Prostate gland (tissue), 2 donors: ENCODE measurements around the gene ITGA3. TPM values are rescaled to one million over a fixed set of nuclear protein-coding genes. Genes with fewer than 3 reads are reported as not detected.

Experiments used
- DNase-seq: peaks from one replicate; pipeline ENCODE4 v3.0.0-alpha.2; 2019; ENCODE audit warnings: low spot score
- H3K27ac ChIP-seq, 2 donors: fragments of 200-600 bp; sonication (generic); 2 replicates each; pipeline ENCODE4 v1.5.1; 2017 to 2019
- H3K27me3 ChIP-seq: fragments of 200-600 bp; sonication (generic); replicated peaks from 2 replicates; pipeline ENCODE4 v1.5.1; 2019; ENCODE audit not compliant: insufficient read depth
- H3K36me3 ChIP-seq, 2 donors: fragments of 200-600 bp; sonication (generic); 1 replicate in 1 of 2; 2 replicates in 1 of 2; pipeline versions ENCODE4 v1.5.1 to v1.8.1; 2017 to 2019
- H3K4me1 ChIP-seq: fragments of 200-600 bp; sonication (generic); replicated peaks from 2 replicates; pipeline ENCODE4 v1.5.1; 2019
- H3K4me3 ChIP-seq, 2 donors: fragments of 200-600 bp; sonication (generic); 2 replicates each; pipeline ENCODE4 v1.5.1; 2017 to 2019
- H3K9me3 ChIP-seq: fragments of 200-600 bp; sonication (generic); 2 replicates; pipeline ENCODE4 v1.5.1; 2017
- CTCF ChIP-seq, 4 experiments: fragments of 200-600 bp in 2 of 4; fragments of 450-650 bp in 2 of 4; sonication (generic) in 2 of 4; IDR thresholded peaks; 1 replicate in 3 of 4; 2 replicates in 1 of 4; pipeline ENCODE4 v1.5.1; 2016 to 2019; ENCODE audit warnings: antibody characterized with exemption in 4 of 4, mild to moderate bottlenecking in 2 of 4, moderate library complexity in 2 of 4
- POLR2A ChIP-seq: fragments of 450-650 bp; IDR thresholded peaks from one replicate; pipeline ENCODE4 v1.6.1; 2016; ENCODE audit warnings: antibody characterized with exemption, mild to moderate bottlenecking
- POLR2AphosphoS5 ChIP-seq: sonication (generic); formaldehyde crosslinking; IDR thresholded peaks from one replicate; pipeline ENCODE4 v1.6.1; 2017; ENCODE audit warnings: antibody characterized with exemption
- WGBS: methylation state at CpG from one replicate; pipeline ENCODE4 v1.1.5; 2018; 5-methylcytosine and 5-hydroxymethylcytosine counted together
- intact Hi-C: fragments of 100-400 bp; cut with DNase I; formaldehyde crosslinking; loops from one replicate; pipeline ENCODE4 v1.14.2; 2022
- total RNA-seq, 2 donors: library from RNA; depleted of rRNA; stranded (reverse); fragments of >200 nt; gene quantifications; one replicate each; pipeline ENCODE4 v1.1.0, GENCODE V29; 2016

Gene ITGA3
- total RNA-seq, 2 donors from 2014 or later = 67.0 to 71.3 TPM

- Histone ChIP-seq H3K27me3 (no peaks in the 10 kb centered on the region), H3K27ac (peak overlapping the region; percentile 71 to 77), H3K36me3 (no peaks in the 10 kb centered on the region), H3K4me3 (no peak overlapping the region), H3K4me1 (no peaks in the 10 kb centered on the region), H3K9me3 (no peaks in the 10 kb centered on the region)
- TF ChIP-seq POLR2A = no peak
- peak in 1 of 4 experiments; percentile 4 for TF ChIP-seq CTCF (IDR thresholded peaks at IDR 0.05)
- DNase-seq = peak; percentile 51
- intact Hi-C loops = loop anchor here (5.0 kb wide), 1 partner anchor 37 kb away; no protein-coding TSS in a partner anchor
- WGBS = 43% methylated on average over 20 of the region's 20 CpGs
Measured at GRCh38 chr17:50064253-50065001, 8.5 kb downstream of the ITGA3 start.

GRCh38 chr17:50065056-50065455 is 9.1 kb downstream of the ITGA3 start:
- intact Hi-C loops = no loop called here
- H3K27me3 ChIP-seq = no peaks in the 10 kb centered on the region
- TF ChIP-seq POLR2AphosphoS5 (no peak), CTCF (IDR thresholded peaks at IDR 0.05) (no peak), POLR2A (no peak)
- no peak for DNase-seq
- no peaks in the 10 kb centered on the region for H3K4me1 ChIP-seq
- no peaks in the 10 kb centered on the region for H3K9me3 ChIP-seq
- H3K4me3 ChIP-seq = no peak overlapping the region
- peak overlapping the region; percentile 71 to 77 for H3K27ac ChIP-seq
- WGBS = 30% methylated on average over 3 of the region's 3 CpGs
- no peaks in the 10 kb centered on the region for H3K36me3 ChIP-seq

- Histone ChIP-seq H3K27ac (no peak overlapping the region), H3K4me3 (no peak overlapping the region), H3K9me3 (no peaks in the 10 kb centered on the region), H3K27me3 (no peaks in the 10 kb centered on the region), H3K4me1 (no peaks in the 10 kb centered on the region), H3K36me3 (no peaks in the 10 kb centered on the region)
- TF ChIP-seq CTCF (IDR thresholded peaks at IDR 0.05) (no peak), POLR2AphosphoS5 (no peak), POLR2A (no peak)
- 95% methylated on average over 2 of the region's 2 CpGs for WGBS
- no peak for DNase-seq
- intact Hi-C loops = no loop called here
Measured at GRCh38 chr17:50066995-50067394, 11.1 kb downstream of the ITGA3 start.

GRCh38 chr17:50067996-50068395 is 12.1 kb downstream of the ITGA3 start:
- no peak overlapping the region for H3K4me3 ChIP-seq
- H3K9me3 ChIP-seq = no peaks in the 10 kb centered on the region
- WGBS = 91% methylated on average over 13 of the region's 13 CpGs
- intact Hi-C loops = no loop called here
- H3K36me3 ChIP-seq = no peaks in the 10 kb centered on the region
- no peak overlapping the region for H3K27ac ChIP-seq
- DNase-seq = no peak
- H3K27me3 ChIP-seq = no peaks in the 10 kb centered on the region
- no peaks in the 10 kb centered on the region for H3K4me1 ChIP-seq
- TF ChIP-seq CTCF (IDR thresholded peaks at IDR 0.05) (no peak), POLR2A (no peak), POLR2AphosphoS5 (no peak)
